Activated B cell treated with CpG ODN at 0.5 μM for 24 hours (primary cell): Measurements from ENCODE around the gene MUC21. TPM values are rescaled to one million over a fixed set of nuclear protein-coding genes. Genes with fewer than 3 reads are reported as not detected.

Source experiments
- ATAC-seq: fragments of 200-7000 bp; cut with Tn5 transposase; one replicate; pipeline ENCODE4 v1.10.0; 2021; ENCODE audit warnings: low read depth, mild to moderate bottlenecking, moderate library complexity
- CTCF ChIA-PET: fragments of 350-600 bp; sonication (Branson Sonifier 250); formaldehyde crosslinking; loops from one replicate; lab custom pipeline; 2021; ENCODE audit warnings: antibody characterized with exemption; lab: Charles Lee
- POLR2A ChIA-PET: fragments of 350-600 bp; sonication (Branson Sonifier 250); formaldehyde crosslinking; loops from one replicate; lab custom pipeline; 2021; ENCODE audit warnings: antibody characterized with exemption; lab: Charles Lee
- DNase-seq: peaks from one replicate; pipeline ENCODE4 v3.0.0; 2022
- H3K27ac Mint-ChIP-seq: one replicate; pipeline ENCODE4 v1.8.0; 2020; ENCODE audit warnings: mixed read lengths
- H3K27me3 Mint-ChIP-seq: one replicate; pipeline ENCODE4 v1.8.0; 2021; ENCODE audit warnings: mixed read lengths
- H3K36me3 Mint-ChIP-seq: one replicate; pipeline ENCODE4 v1.8.0; 2021; ENCODE audit warnings: low read depth, mixed read lengths
- H3K4me1 Mint-ChIP-seq: one replicate; pipeline ENCODE4 v1.8.0; 2021; ENCODE audit warnings: mixed read lengths
- H3K4me3 Mint-ChIP-seq: one replicate; pipeline ENCODE4 v1.8.0; 2020; ENCODE audit warnings: mild to moderate bottlenecking, mixed read lengths
- H3K9me3 Mint-ChIP-seq: one replicate; pipeline ENCODE4 v1.8.0; 2020; ENCODE audit warnings: mixed read lengths
- intact Hi-C: fragments of 100-400 bp; cut with micrococcal nuclease; formaldehyde crosslinking; loops from one replicate; pipeline ENCODE4 v1.15.1; 2024
- total RNA-seq: library from RNA; stranded (reverse); gene quantifications from 2 replicates; pipeline ENCODE4 v1.2.3, GENCODE V29; 2022
- TF ChIP-seq, protein P1 (sequence below): fragments of 200-600 bp; IDR thresholded peaks from one replicate; pipeline ENCODE4 v1.8.0; 2022; ENCODE audit warnings: antibody characterized with exemption, mild to moderate bottlenecking

Gene MUC21
- total RNA-seq, 1 donor from 2014 or later: not detected

DNA sequence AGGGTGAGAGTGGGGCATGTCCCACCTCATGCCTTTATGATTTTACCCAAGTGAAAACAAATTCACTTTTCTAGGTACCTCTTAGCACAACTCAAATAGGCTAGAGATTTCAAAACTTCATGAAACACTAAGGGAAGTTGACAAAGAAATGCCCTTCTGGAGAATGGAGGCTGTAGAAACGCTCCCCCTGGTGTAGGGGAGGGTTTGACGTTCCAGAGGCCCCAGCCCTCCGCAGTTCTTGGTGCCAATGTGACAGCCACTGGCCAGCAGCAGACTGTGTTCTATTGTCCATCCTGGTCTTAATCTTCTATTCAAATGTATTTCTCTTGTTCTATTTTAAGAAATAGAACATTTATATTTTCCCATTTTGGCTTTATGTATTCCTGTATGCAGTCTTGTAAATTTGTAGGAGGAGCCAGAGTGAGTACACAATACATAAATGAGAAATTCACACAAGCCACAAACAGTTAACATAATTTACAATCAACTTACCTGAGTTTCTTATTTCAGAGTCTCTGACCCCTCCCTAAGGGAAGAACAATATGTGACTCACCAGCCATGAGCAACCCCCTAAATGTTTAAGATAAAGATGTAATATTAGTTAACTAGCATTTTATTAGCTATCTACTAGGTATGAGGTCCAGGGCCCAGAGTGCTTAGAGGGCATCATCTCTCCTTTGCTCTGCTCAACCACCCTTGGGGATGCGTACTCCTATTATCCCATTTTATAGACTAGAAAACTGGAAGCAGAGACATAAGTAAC lies 8.8 kb upstream of the MUC21 start:
- Mint-ChIP-seq H3K27me3 (peaks cover 33% of the 10 kb centered on the region), H3K4me3 (no peak overlapping the region), H3K4me1 (peaks cover 6% of the 10 kb centered on the region), H3K27ac (no peak overlapping the region), H3K36me3 (no peaks in the 10 kb centered on the region), H3K9me3 (no peaks in the 10 kb centered on the region)
- no peak for DNase-seq
- ChIA-PET POLR2A (no interaction called here), CTCF (interaction anchor here (1.2 kb wide), 1 partner anchor 113 kb away, joined by 4 read pairs; no protein-coding TSS in a partner anchor)
- TF ChIP-seq, protein P1, sequence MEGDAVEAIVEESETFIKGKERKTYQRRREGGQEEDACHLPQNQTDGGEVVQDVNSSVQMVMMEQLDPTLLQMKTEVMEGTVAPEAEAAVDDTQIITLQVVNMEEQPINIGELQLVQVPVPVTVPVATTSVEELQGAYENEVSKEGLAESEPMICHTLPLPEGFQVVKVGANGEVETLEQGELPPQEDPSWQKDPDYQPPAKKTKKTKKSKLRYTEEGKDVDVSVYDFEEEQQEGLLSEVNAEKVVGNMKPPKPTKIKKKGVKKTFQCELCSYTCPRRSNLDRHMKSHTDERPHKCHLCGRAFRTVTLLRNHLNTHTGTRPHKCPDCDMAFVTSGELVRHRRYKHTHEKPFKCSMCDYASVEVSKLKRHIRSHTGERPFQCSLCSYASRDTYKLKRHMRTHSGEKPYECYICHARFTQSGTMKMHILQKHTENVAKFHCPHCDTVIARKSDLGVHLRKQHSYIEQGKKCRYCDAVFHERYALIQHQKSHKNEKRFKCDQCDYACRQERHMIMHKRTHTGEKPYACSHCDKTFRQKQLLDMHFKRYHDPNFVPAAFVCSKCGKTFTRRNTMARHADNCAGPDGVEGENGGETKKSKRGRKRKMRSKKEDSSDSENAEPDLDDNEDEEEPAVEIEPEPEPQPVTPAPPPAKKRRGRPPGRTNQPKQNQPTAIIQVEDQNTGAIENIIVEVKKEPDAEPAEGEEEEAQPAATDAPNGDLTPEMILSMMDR: no peak
- ATAC-seq: no peak
- intact Hi-C loops: no loop called here

DNA sequence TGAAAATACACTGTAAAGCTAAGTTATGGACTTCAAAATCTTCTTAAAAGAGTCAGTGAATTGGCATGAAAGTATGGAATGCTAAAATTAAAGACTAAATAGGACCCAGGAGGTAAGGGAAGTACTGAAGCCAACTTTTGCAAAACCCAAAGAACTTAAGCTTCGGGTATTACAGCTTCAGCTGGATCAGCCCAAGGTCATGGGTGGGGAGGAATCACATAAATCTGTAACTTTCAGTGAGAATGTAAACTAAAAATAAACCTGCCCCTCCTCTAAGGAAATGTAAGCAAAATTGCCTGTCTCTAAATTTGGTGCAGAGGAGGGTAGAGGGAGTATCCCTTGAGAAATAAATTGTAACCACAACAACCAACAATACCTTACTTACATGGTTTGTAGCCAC lies 4.4 kb upstream of the MUC21 start:
- ATAC-seq: no peak
- intact Hi-C loops: no loop called here
- no peak overlapping the region for H3K27ac Mint-ChIP-seq
- DNase-seq: no peak
- TF ChIP-seq, protein P1: no peak
- ChIA-PET CTCF (no interaction called here), POLR2A (no interaction called here)
- no peaks in the 10 kb centered on the region for H3K36me3 Mint-ChIP-seq
- H3K4me3 Mint-ChIP-seq: no peak overlapping the region
- H3K4me1 Mint-ChIP-seq: peaks cover 7% of the 10 kb centered on the region
- H3K27me3 Mint-ChIP-seq: peaks cover 33% of the 10 kb centered on the region
- H3K9me3 Mint-ChIP-seq: no peaks in the 10 kb centered on the region

DNA sequence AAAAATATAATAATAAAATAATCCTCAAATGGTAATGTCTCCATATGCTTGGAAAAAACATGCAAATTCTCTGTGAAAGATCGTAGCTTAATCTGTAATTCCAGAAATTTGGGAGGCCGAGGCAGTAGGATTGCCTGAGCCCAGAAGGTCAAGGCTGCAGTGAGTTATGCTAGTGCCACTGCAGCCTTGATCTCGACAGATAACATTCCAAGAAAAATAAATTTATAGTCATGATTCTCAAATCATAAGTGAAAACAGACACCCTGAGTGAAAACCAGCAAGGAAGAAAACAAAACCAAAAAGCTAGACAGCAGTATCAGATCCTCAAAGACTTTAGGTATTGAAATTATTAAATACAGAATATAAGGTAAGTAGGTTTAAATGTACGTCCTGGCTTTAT lies 3.8 kb upstream of the MUC21 start:
- Mint-ChIP-seq H3K4me1 (peaks cover 7% of the 10 kb centered on the region), H3K9me3 (no peaks in the 10 kb centered on the region), H3K4me3 (no peak overlapping the region), H3K27ac (no peak overlapping the region), H3K27me3 (peaks cover 35% of the 10 kb centered on the region), H3K36me3 (no peaks in the 10 kb centered on the region)
- no peak for ATAC-seq
- intact Hi-C loops: no loop called here
- TF ChIP-seq, protein P1: no peak
- CTCF ChIA-PET: no interaction called here
- no peak for DNase-seq
- POLR2A ChIA-PET: no interaction called here

DNA sequence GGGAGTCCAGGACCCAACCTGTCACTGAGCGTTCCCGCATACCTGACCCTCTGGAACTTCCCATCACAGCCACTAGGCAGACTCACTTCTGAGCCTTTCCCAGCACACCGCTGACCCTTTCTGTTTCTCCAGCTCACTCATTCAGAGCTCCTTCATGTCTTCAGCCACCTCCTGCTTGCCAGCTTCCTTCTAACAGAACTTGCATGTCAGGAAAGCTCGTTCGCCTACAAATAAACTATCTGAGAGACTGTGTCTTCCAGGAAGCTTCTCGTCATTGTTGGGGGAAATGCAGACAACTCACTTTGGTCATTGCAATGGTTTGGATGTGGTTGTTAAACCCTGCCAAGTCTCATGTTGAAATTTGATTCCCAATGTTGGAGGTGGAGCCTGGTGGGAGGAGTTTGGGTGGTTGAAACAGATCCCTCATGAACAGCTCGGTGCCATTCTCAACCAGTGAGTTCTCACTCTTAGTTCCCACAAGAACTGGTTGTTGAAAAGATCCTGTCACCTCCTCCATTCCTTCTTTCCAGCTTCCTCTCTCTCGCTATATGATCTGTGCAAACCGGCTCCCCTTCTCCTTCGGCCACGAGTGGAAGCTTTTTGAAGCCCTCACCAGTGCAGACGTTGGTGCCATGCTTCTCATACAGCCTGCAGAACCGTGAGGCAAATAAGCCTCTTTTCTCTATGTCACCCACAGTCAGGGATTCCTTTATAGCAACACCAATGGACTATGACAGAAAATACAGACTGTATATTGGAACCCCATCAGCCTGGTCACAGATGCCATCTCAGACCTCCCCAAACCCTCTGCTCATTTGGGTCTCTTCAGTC lies 1.4 kb upstream of the MUC21 start:
- DNase-seq (no peak), ATAC-seq (no peak)
- Mint-ChIP-seq H3K36me3 (no peaks in the 10 kb centered on the region), H3K27ac (no peak overlapping the region), H3K9me3 (no peaks in the 10 kb centered on the region), H3K4me1 (peaks cover 7% of the 10 kb centered on the region), H3K27me3 (peaks cover 43% of the 10 kb centered on the region), H3K4me3 (no peak overlapping the region)
- ChIA-PET POLR2A (no interaction called here), CTCF (no interaction called here)
- intact Hi-C loops: no loop called here
- TF ChIP-seq, protein P1: no peak

DNA sequence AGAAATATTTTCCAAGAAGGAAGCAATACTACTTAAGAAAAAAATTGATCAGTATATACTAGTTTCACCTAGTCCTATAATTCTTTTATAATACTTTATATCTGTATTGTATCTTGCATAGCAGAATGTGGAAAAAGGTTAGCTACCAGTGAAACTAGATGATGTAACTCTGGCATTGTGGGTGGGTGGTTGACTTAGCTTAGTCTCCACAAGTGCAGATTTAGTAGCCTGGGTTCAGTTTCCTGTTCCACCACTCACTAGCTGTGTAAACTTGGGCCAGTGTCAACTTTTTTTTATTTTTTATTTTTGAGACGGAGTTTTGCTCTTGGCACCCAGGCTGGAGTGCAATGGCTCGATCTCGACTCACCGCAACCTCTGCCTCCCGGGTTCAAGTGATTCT lies 2.0 kb downstream of the MUC21 start:
- H3K4me3 Mint-ChIP-seq: no peak overlapping the region
- no peaks in the 10 kb centered on the region for H3K36me3 Mint-ChIP-seq
- no peaks in the 10 kb centered on the region for H3K9me3 Mint-ChIP-seq
- H3K27me3 Mint-ChIP-seq: peaks cover 33% of the 10 kb centered on the region
- ATAC-seq: no peak
- peaks cover 5% of the 10 kb centered on the region for H3K4me1 Mint-ChIP-seq
- H3K27ac Mint-ChIP-seq: no peak overlapping the region
- intact Hi-C loops: no loop called here
- ChIA-PET POLR2A (no interaction called here), CTCF (no interaction called here)
- no peak for DNase-seq
- TF ChIP-seq, protein P1: no peak
